Karpas-422 (cell line): ENCODE results near the gene ALG5. TPM values are rescaled to one million over a fixed set of nuclear protein-coding genes. Genes with fewer than 3 reads are reported as not detected.

ENCODE experiments used
- DNase-seq: peaks from one replicate; pipeline ENCODE4 v3.0.0-alpha.2; 2015
- H2AFZ ChIP-seq: fragments of 200-600 bp; sonication (generic); 2 replicates; pipeline ENCODE4 v1.6.1; 2014; ENCODE audit warnings: antibody characterized with exemption, low read length, mixed read lengths
- H3K27ac ChIP-seq: fragments of 200-600 bp; sonication (generic); 2 replicates; pipeline ENCODE4 v1.5.1; 2014; ENCODE audit warnings: mild to moderate bottlenecking, low read length, moderate library complexity
- H3K27me3 ChIP-seq: fragments of 200-600 bp; sonication (generic); 2 replicates; pipeline ENCODE4 v1.6.1; 2014; ENCODE audit warnings: low read length, mixed read lengths
- H3K36me3 ChIP-seq: fragments of 200-600 bp; sonication (generic); 2 replicates; pipeline ENCODE4 v1.6.1; 2014; ENCODE audit warnings: low read length, mixed read lengths; ENCODE audit not compliant: insufficient read depth
- H3K4me1 ChIP-seq: fragments of 200-600 bp; sonication (generic); 2 replicates; pipeline ENCODE4 v1.6.1; 2014; ENCODE audit warnings: mild to moderate bottlenecking, low read length, mixed read lengths
- H3K4me2 ChIP-seq: fragments of 200-600 bp; sonication (generic); 2 replicates; pipeline ENCODE4 v1.6.1; 2014; ENCODE audit warnings: low read length, low read depth, mild to moderate bottlenecking; ENCODE audit not compliant: poor library complexity, severe bottlenecking
- H3K4me3 ChIP-seq: fragments of 200-600 bp; sonication (generic); 2 replicates; pipeline ENCODE4 v1.5.1; 2014; ENCODE audit warnings: mild to moderate bottlenecking, antibody characterized with exemption, low read length, mixed read lengths
- H3K79me2 ChIP-seq: fragments of 200-600 bp; sonication (generic); 2 replicates; pipeline ENCODE4 v1.6.1; 2014; ENCODE audit warnings: mild to moderate bottlenecking, low read length, mixed read lengths
- H3K9ac ChIP-seq: fragments of 200-600 bp; sonication (generic); 2 replicates; pipeline ENCODE4 v1.6.0; 2014; ENCODE audit warnings: low read length
- H3K9me2 ChIP-seq: fragments of 200-600 bp; sonication (generic), shearing (Covaris generic); replicated peaks from 2 replicates; pipeline ENCODE4 v1.6.0; 2014; ENCODE audit warnings: mild to moderate bottlenecking, low read length, moderate library complexity; ENCODE audit not compliant: insufficient read depth
- H3K9me3 ChIP-seq: fragments of 300-700, 200-600 bp; sonication (generic); 2 replicates; pipeline ENCODE4 v1.6.1; 2014; ENCODE audit warnings: low read length, mixed read lengths
- H4K20me1 ChIP-seq: fragments of 200-600 bp; sonication (generic); 2 replicates; pipeline ENCODE4 v1.6.1; 2014; ENCODE audit warnings: mild to moderate bottlenecking, antibody characterized with exemption, low read length, low read depth; ENCODE audit not compliant: insufficient read depth
- total RNA-seq: library from RNA; depleted of rRNA; stranded (reverse); fragments of >200 nt; shearing (Covaris generic); gene quantifications from 2 replicates; pipeline ENCODE4 v1.2.3, GENCODE V29; 2014; ENCODE audit warnings: low replicate concordance

Gene ALG5
- total RNA-seq, 1 experiment from 2014 or later, result 36.9 TPM

DNA sequence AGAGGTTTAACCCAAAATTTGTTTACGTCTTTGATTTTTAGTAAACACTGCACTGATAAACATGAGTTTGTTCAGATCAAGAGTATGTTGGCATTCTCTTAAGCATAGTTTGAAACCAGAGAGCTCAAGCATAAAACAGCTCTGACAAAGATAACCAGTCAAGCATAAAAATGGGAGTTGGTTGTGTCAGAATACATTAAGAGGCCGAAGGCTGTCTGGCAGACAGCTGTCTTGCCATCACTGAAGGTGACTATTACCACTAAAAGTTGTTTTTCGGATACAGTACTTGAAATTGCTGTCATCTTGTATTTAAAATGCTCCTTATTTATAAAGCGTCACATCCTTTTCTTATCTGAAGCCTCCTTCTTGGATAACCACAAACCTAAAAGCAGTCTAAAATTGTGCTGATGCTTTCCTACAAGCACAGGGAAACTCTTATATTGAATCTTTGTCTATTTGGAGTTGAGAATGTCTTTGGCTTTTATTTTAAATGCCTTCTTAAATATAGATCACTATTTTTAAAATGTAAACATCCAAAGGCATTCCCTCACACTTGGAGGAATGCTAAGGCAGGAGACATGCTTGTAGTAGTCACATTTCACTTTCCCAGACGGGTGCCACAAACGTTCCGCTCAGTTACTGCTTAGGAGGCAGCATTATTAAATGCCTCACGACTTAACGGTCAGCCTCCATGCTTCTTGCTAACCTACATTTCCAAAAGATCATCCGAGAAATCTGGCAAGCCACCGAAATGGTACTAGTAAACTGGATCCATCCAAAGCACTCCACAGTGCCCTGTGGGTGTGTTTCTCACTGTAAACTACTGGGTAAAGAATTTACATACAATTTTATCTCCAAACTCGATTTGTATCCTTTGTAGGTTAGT lies 80.7 kb downstream of the ALG5 start:
- Histone ChIP-seq H3K9ac (no peak overlapping the region), H3K9me2 (no peaks in the 10 kb centered on the region), H3K27me3 (no peaks in the 10 kb centered on the region), H3K4me3 (no peak overlapping the region), H3K79me2 (no peaks in the 10 kb centered on the region), H3K4me1 (peaks cover 9% of the 10 kb centered on the region), H3K9me3 (no peaks in the 10 kb centered on the region), H4K20me1 (no peaks in the 10 kb centered on the region), H3K36me3 (no peaks in the 10 kb centered on the region), H2AFZ (no peak overlapping the region), H3K27ac (no peak overlapping the region), H3K4me2 (no peak overlapping the region)
- DNase-seq, result no peak

DNA sequence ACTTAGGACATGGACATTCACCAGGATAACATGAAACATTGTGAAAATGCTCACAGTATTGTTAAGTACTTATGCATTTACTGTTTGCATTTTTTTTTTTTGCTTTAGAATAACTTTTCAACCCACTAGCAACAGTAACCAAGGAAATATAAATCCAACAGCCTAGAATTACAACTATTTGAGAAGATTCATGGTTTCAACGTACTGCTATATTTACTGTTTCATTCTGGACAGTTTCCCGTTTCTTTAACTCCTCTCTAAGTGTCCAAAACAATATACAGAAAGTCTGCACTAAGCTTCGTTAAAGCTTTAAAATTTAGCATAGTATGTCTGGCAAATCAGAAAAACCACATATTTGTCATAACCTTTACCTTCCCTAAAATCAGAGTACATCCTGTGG lies 81.8 kb downstream of the ALG5 start:
- Histone ChIP-seq H4K20me1 (no peaks in the 10 kb centered on the region), H3K4me2 (no peak overlapping the region), H3K36me3 (no peaks in the 10 kb centered on the region), H3K9ac (no peak overlapping the region), H3K9me3 (no peaks in the 10 kb centered on the region), H3K4me1 (peaks cover 20% of the 10 kb centered on the region), H2AFZ (no peak overlapping the region), H3K79me2 (no peaks in the 10 kb centered on the region), H3K27ac (no peak overlapping the region), H3K27me3 (no peaks in the 10 kb centered on the region), H3K9me2 (no peaks in the 10 kb centered on the region), H3K4me3 (no peak overlapping the region)
- no peak for DNase-seq

DNA sequence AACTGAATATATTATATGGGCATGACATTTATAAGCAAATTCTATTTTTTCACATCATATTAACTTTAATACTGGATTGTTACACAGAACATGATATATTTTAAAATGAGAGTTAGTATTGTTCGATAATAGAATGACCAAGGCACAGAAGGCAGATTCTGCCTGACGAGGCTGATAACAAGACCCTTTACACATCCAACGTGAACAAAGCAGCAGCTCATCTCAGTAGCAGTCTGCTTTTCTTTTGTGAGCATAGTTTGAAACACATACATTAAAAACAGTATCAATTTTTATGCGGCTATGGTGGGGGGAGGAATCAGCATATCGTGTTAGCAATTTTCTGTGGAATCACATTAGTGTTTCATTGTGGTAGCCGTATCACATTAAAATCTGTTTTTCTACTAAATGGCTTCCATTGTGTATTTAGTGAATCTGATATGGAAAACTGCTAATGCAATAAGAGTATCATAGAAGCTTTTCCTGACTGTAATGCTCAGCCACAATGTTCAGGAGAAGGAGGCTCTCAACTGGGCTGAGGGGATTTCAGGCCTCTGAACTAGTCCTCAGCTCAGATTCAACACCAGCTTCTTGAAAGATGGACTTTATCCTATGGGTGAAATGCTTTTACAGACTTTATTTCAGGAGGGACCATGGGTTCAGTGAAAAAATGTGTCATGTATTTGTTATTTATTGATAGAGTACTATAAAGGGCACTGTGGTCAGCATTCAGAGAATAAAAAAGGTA lies 83.1 kb downstream of the ALG5 start:
- Histone ChIP-seq H4K20me1 (no peaks in the 10 kb centered on the region), H3K4me2 (no peak overlapping the region), H3K27me3 (no peaks in the 10 kb centered on the region), H3K4me1 (peaks cover 17% of the 10 kb centered on the region), H3K9ac (no peak overlapping the region), H3K36me3 (no peaks in the 10 kb centered on the region), H3K9me2 (no peaks in the 10 kb centered on the region), H3K27ac (no peak overlapping the region), H3K9me3 (no peaks in the 10 kb centered on the region), H2AFZ (no peak overlapping the region), H3K4me3 (no peak overlapping the region), H3K79me2 (no peaks in the 10 kb centered on the region)
- no peak for DNase-seq

DNA sequence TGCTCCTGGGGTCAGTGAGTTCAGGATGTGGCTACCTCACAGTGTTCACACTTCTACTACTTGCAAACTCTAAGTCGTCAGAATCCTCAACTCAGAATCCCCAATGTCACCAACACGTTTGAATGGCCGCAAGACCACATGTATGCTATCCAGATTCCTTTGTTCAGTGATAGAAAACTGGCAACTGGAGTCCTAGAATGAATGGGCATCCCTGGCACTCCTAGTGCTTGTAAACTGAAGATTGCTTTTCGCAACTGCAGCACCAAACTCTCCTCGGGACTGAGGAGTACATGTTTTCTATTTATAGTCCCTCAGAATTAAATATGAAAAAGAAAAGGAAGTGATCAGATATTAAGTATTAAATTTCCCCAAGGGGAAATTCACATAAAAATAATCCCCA lies 84.0 kb downstream of the ALG5 start:
- H3K9ac ChIP-seq, result no peak overlapping the region
- no peak overlapping the region for H3K27ac ChIP-seq
- H3K9me2 ChIP-seq, result no peaks in the 10 kb centered on the region
- DNase-seq, result no peak
- no peaks in the 10 kb centered on the region for H3K79me2 ChIP-seq
- no peaks in the 10 kb centered on the region for H4K20me1 ChIP-seq
- no peaks in the 10 kb centered on the region for H3K36me3 ChIP-seq
- H3K4me3 ChIP-seq, result no peak overlapping the region
- H3K4me2 ChIP-seq, result no peak overlapping the region
- H3K9me3 ChIP-seq, result no peaks in the 10 kb centered on the region
- H3K27me3 ChIP-seq, result no peaks in the 10 kb centered on the region
- H3K4me1 ChIP-seq, result peaks cover 17% of the 10 kb centered on the region
- H2AFZ ChIP-seq, result no peak overlapping the region

DNA sequence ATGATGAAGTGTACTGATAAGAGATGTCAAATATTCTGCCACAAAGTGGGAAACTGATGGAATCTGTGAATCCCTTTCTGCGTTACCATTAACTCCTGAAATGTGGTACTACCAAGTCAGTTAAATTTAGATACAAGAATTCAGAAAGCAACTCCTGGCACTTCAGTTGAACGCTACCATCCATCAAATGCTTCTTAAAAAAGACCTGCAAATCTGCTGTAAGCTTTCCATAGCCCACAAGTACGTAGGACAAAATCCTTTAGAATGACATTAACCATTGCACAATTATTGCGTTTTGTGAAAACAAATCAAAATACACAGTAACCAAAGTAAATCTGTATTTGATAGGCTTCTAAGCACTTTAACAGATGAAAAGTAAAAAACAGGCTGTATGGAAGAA lies 84.5 kb downstream of the ALG5 start:
- H3K4me3 ChIP-seq, result no peak overlapping the region
- H4K20me1 ChIP-seq, result no peaks in the 10 kb centered on the region
- H3K27me3 ChIP-seq, result no peaks in the 10 kb centered on the region
- no peak overlapping the region for H3K4me2 ChIP-seq
- H3K27ac ChIP-seq, result no peak overlapping the region
- no peak overlapping the region for H2AFZ ChIP-seq
- H3K36me3 ChIP-seq, result no peaks in the 10 kb centered on the region
- H3K9ac ChIP-seq, result no peak overlapping the region
- no peaks in the 10 kb centered on the region for H3K9me2 ChIP-seq
- DNase-seq, result no peak
- peaks cover 17% of the 10 kb centered on the region for H3K4me1 ChIP-seq
- no peaks in the 10 kb centered on the region for H3K79me2 ChIP-seq
- H3K9me3 ChIP-seq, result no peaks in the 10 kb centered on the region

DNA sequence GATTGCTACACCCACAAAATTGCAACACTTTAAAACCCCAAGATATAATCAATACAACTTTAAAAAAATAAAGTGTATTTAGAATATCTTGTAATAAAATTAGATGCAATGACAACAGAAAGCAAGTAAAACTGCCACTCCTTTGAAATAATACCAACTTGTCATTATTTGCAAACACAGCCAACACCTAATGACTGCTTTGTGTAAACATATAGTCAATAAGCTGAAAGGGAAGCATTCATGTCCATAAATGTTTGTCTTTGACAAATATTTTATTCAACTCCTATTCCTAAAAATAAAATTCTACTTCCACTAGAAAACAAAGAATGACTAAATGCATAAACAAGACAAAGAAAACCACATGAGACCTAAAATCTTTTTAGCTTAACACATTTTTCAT lies 85.7 kb downstream of the ALG5 start:
- Histone ChIP-seq H3K4me2 (no peak overlapping the region), H3K4me3 (no peak overlapping the region), H3K27me3 (no peaks in the 10 kb centered on the region), H3K79me2 (no peaks in the 10 kb centered on the region), H3K9me3 (no peaks in the 10 kb centered on the region), H3K9ac (no peak overlapping the region), H2AFZ (no peak overlapping the region), H3K9me2 (no peaks in the 10 kb centered on the region), H4K20me1 (no peaks in the 10 kb centered on the region), H3K27ac (no peak overlapping the region), H3K4me1 (peaks cover 17% of the 10 kb centered on the region), H3K36me3 (no peaks in the 10 kb centered on the region)
- no peak for DNase-seq

DNA sequence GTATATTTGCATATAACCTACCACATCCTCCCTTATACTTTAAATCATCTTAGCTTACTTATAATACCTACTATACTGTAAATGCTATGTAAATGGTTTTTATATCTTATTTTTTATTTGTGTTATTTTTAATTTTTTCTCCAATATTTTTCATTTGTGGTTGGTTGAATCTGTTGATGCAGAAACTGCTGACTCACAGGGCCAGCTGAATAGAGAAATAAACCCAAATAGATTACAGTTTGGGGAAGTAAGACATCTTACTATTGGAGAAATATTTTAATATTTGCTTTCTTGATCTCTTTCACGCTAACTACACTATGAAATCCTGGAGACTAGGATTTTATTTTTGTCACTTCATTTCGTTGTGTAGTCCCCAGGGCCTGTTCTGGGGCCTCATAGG lies 86.2 kb downstream of the ALG5 start:
- Histone ChIP-seq H3K9ac (no peak overlapping the region), H3K4me1 (peaks cover 17% of the 10 kb centered on the region), H3K36me3 (no peaks in the 10 kb centered on the region), H3K27me3 (no peaks in the 10 kb centered on the region), H3K79me2 (no peaks in the 10 kb centered on the region), H4K20me1 (no peaks in the 10 kb centered on the region), H3K9me2 (no peaks in the 10 kb centered on the region), H2AFZ (no peak overlapping the region), H3K27ac (no peak overlapping the region), H3K4me3 (no peak overlapping the region), H3K9me3 (no peaks in the 10 kb centered on the region), H3K4me2 (no peak overlapping the region)
- no peak for DNase-seq

DNA sequence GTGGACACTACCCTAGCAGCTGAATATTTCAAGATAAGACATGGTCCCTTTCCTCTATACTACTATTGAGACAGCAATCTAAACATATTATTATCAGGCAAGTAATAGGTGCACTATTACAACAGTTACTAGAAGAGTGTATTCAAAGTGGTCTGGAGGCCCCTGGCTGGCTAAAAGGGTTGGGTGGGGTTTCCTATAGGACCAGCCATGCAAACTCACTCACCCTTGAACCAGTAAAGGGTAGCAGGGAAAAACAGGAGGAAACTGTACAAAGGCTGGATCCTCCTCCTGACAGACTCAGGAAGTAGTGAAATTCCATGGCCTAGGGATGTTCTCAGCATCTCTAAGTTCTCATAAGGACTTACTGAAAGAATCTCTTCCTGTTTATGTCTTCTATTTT lies 86.8 kb downstream of the ALG5 start:
- Histone ChIP-seq H3K4me2 (no peak overlapping the region), H3K9me2 (no peaks in the 10 kb centered on the region), H3K4me3 (no peak overlapping the region), H3K9ac (no peak overlapping the region), H3K36me3 (no peaks in the 10 kb centered on the region), H2AFZ (no peak overlapping the region), H3K4me1 (peaks cover 17% of the 10 kb centered on the region), H3K27me3 (no peaks in the 10 kb centered on the region), H4K20me1 (no peaks in the 10 kb centered on the region), H3K27ac (no peak overlapping the region), H3K79me2 (no peaks in the 10 kb centered on the region), H3K9me3 (no peaks in the 10 kb centered on the region)
- no peak for DNase-seq
